Kidney (tissue), 14 donors: ENCODE data around the gene ZDHHC14. TPM values are rescaled to one million over a fixed set of nuclear protein-coding genes. Genes with fewer than 3 reads are reported as not detected.

Experiments
- DNase-seq, 5 donors: peaks; one replicate each; pipeline ENCODE4 v3.0.0-alpha.2; 2013 to 2020
- FAIRE-seq: peaks from 2 replicates; lab custom pipeline; 2012; peaks lifted over from hg19 to GRCh38; lab: Jason Lieb, UNC
- H3K27ac ChIP-seq, 2 donors: one replicate each; pipeline ENCODE4 v1.7.0; 2013; ENCODE audit warnings: low read depth in 2 of 2, low read length in 2 of 2, inconsistent platforms in 1 of 2
- H3K27me3 ChIP-seq: one replicate; pipeline ENCODE4 v1.7.1; 2013; ENCODE audit warnings: low read length, inconsistent platforms; ENCODE audit not compliant: control insufficient read depth, insufficient read depth
- H3K36me3 ChIP-seq, 3 donors: one replicate each; pipeline versions ENCODE4 v1.7.0 to v1.7.1; 2013; ENCODE audit warnings: low read length in 3 of 3, control low read depth in 1 of 3, inconsistent platforms in 1 of 3; ENCODE audit not compliant: insufficient read depth in 3 of 3, control insufficient read depth in 2 of 3
- H3K4me1 ChIP-seq, 3 donors: one replicate each; pipeline versions ENCODE4 v1.7.0 to v1.7.1; 2013; ENCODE audit warnings: low read length in 3 of 3, inconsistent platforms in 1 of 3, low read depth in 1 of 3; ENCODE audit not compliant: control insufficient read depth in 2 of 3, insufficient read depth in 2 of 3
- H3K4me3 ChIP-seq, 3 donors: one replicate each; pipeline versions ENCODE4 v1.7.0 to v1.8.1; 2013; ENCODE audit warnings: low read length in 3 of 3, control low read depth in 1 of 3, inconsistent platforms in 1 of 3
- H3K9ac ChIP-seq, 3 donors: one replicate each; pipeline versions ENCODE4 v1.7.0 to v1.7.1; 2013; ENCODE audit warnings: low read length in 3 of 3, control low read depth in 1 of 3, inconsistent platforms in 1 of 3
- H3K9me3 ChIP-seq, 3 donors: one replicate each; pipeline versions ENCODE4 v1.7.0 to v1.7.1; 2013; ENCODE audit warnings: low read length in 3 of 3, control low read depth in 1 of 3, inconsistent platforms in 1 of 3; ENCODE audit not compliant: control insufficient read depth in 2 of 3, insufficient read depth in 1 of 3
- CTCF ChIP-seq: IDR thresholded peaks from 3 replicates; pipeline ENCODE4 v1.5.1; 2012; ENCODE audit warnings: mild to moderate bottlenecking, moderate library complexity, borderline replicate concordance; ENCODE audit not compliant: insufficient read depth; ENCODE audit errors: extremely low read depth
- intact Hi-C: fragments of 100-400 bp; cut with DNase I; formaldehyde crosslinking; loops from one replicate; pipeline ENCODE4 v1.11.1; 2022
- polyA plus RNA-seq: library from polyadenylated mRNA; stranded (reverse); fragments of 350-450 nt; fragmentation: Illumina TruSeq; extraction: RNeasy Lipid Tissue Mini Kit (QIAGEN cat#74804); gene quantifications from one replicate; pipeline ENCODE4 v1.2.3, GENCODE V29; 2014; ENCODE audit warnings: low read depth, low replicate concordance; ENCODE audit not compliant: insufficient read depth
- total RNA-seq: library from RNA; stranded (reverse); fragmentation: NEBNext Ultra II Directional; extraction: Animal tissue kit (Norgen Biotek cat#: 25700); gene quantifications from one replicate; pipeline ENCODE4 v1.2.1, GENCODE V29; 2021
- donor health status: control.
- donor health status: control.
- donor health status: control.
- donor health status: control.
- donor health status: control.
- donor health status: DM: yes; HTN: yes; CAD: no.
- donor health status: Normal renal cell carcinoma (clear cell type).

ZDHHC14 gene
- total and polyA plus RNA-seq, 2 donors from 2014 or later, result 13.5 to 26.7 TPM

GRCh38 chr6:157488058-157488457 lies 107.1 kb downstream of the ZDHHC14 start:
- no peak overlapping the region for H3K4me3 ChIP-seq
- H3K9ac ChIP-seq, result no peak overlapping the region
- H3K36me3 ChIP-seq, result no peaks in the 10 kb centered on the region
- no peak for TF ChIP-seq CTCF
- no peak for FAIRE-seq
- H3K9me3 ChIP-seq, result no peaks in the 10 kb centered on the region
- no peak overlapping the region for H3K27ac ChIP-seq
- H3K27me3 ChIP-seq, result no peaks in the 10 kb centered on the region
- no peak for DNase-seq
- no peaks in the 10 kb centered on the region for H3K4me1 ChIP-seq
- intact Hi-C loops, result no loop called here

- Histone ChIP-seq H3K27me3 (no peaks in the 10 kb centered on the region), H3K9me3 (no peaks in the 10 kb centered on the region), H3K4me1 (no peaks in the 10 kb centered on the region), H3K36me3 (no peaks in the 10 kb centered on the region), H3K27ac (no peak overlapping the region), H3K9ac (no peak overlapping the region), H3K4me3 (no peak overlapping the region)
- no peak for FAIRE-seq
- intact Hi-C loops, result no loop called here
- no peak for TF ChIP-seq CTCF
- no peak for DNase-seq
Observed at GRCh38 chr6:157488716-157489118, 107.7 kb downstream of the ZDHHC14 start.

- TF ChIP-seq CTCF, result no peak
- intact Hi-C loops, result no loop called here
- FAIRE-seq (no peak), DNase-seq (no peak)
- Histone ChIP-seq H3K9me3 (no peaks in the 10 kb centered on the region), H3K4me1 (no peaks in the 10 kb centered on the region), H3K36me3 (no peaks in the 10 kb centered on the region), H3K9ac (no peak overlapping the region), H3K27ac (no peak overlapping the region), H3K4me3 (no peak overlapping the region), H3K27me3 (no peaks in the 10 kb centered on the region)
Observed at GRCh38 chr6:157490611-157491269, 109.8 kb downstream of the ZDHHC14 start.
